ENCODE data around the gene CEND1. TPM values are rescaled to one million over a fixed set of nuclear protein-coding genes. Genes with fewer than 3 reads are reported as not detected.

CEND1 gene
- total RNA-seq, 1 experiment from 2014 or later, result not detected

DNA sequence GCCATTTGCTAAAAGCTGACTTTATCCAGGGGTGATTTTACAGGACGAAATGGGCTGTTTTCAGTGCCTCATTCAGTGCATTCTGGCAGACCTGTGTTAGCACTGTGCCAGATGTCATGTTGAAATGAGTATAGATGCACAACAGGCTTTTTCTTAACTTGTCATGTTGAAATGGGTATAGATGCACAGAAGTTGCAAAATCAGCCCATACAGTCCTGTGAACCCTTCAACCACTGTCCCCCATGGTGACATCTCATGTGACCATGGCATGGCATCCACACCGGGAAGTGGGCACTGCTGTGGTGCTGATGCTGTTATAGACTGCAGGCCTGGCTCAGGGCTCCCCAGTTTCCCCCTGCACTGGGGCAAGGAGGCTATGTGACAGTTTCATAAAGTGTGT, 40.2 kb downstream of the CEND1 start:
- Histone ChIP-seq H3K4me2 (peak overlapping the region; percentile 93), H4K20me1 (ENCODE audit: insufficient read depth) (peaks cover 50% of the 10 kb centered on the region), H3K27ac (peak overlapping the region; percentile 96; the same call in 1 of the 2 replicates), H3K36me3 (ENCODE audit: low read depth) (no peaks in the 10 kb centered on the region), H3K4me1 (replicated peaks; ENCODE audit: insufficient read depth) (peaks cover 11% of the 10 kb centered on the region), H3F3A (ENCODE audit: insufficient read depth, low read depth) (peaks cover 32% of the 10 kb centered on the region; the same call in 1 of the 2 replicates), H3K79me2 (ENCODE audit: low read depth) (peaks cover 75% of the 10 kb centered on the region), H3K4me3 (peak overlapping the region; percentile 87), H3K9me3 (ENCODE audit: insufficient read depth, low read depth) (no peaks in the 10 kb centered on the region), H2AFZ (no peak overlapping the region), H3K27me3 (ENCODE audit: insufficient read depth, low read depth) (no peaks in the 10 kb centered on the region), H3K9me2 (ENCODE audit: insufficient read depth) (no peaks in the 10 kb centered on the region)
- no TSS peak for BruUV-seq (replicated peaks)
- DNase-seq, result no peak
- intact Hi-C loops (cut with micrococcal nuclease; ENCODE audit: unreplicated experiment), result loop anchor here (5.0 kb wide), 1 partner anchor 48 kb away; the partner anchor contains the start of gene SLC25A22
- CTCF ChIA-PET, result no interaction called here
- POLR2A ChIA-PET (ENCODE audit: unreplicated experiment), result no interaction called here
- TF ChIP-seq, protein P1, sequence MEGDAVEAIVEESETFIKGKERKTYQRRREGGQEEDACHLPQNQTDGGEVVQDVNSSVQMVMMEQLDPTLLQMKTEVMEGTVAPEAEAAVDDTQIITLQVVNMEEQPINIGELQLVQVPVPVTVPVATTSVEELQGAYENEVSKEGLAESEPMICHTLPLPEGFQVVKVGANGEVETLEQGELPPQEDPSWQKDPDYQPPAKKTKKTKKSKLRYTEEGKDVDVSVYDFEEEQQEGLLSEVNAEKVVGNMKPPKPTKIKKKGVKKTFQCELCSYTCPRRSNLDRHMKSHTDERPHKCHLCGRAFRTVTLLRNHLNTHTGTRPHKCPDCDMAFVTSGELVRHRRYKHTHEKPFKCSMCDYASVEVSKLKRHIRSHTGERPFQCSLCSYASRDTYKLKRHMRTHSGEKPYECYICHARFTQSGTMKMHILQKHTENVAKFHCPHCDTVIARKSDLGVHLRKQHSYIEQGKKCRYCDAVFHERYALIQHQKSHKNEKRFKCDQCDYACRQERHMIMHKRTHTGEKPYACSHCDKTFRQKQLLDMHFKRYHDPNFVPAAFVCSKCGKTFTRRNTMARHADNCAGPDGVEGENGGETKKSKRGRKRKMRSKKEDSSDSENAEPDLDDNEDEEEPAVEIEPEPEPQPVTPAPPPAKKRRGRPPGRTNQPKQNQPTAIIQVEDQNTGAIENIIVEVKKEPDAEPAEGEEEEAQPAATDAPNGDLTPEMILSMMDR (conservative IDR thresholded peaks at IDR 0.05), result no peak
- TF ChIP-seq EZH2 (IDR thresholded peaks at IDR 0.05; ENCODE audit: low read depth), result no peak

DNA sequence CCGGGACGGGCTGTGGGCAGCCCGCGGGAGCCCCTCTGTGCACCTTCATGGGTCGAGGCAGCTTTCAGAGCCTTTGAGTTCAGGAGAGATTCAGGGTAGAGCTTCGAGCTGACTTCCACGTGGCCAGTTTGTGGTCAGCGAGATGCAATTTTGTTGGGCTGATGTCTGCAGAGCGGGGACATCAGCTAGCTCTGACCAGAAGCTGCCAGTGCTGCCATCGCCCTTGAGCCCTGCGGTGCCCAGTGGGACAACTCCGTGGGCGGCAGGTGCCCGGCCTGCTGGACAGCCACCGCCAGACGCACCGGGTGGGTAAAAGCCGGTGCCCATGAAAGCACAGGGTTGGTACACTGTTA, 41.9 kb downstream of the CEND1 start:
- BruUV-seq (replicated peaks), result TSS peak; percentile 65
- Histone ChIP-seq H3K9me3 (ENCODE audit: insufficient read depth, low read depth) (no peaks in the 10 kb centered on the region), H3K27ac (peak overlapping the region; percentile 96), H3K27me3 (ENCODE audit: insufficient read depth, low read depth) (no peaks in the 10 kb centered on the region), H3F3A (ENCODE audit: insufficient read depth, low read depth) (peaks cover 25% of the 10 kb centered on the region; the same call in 1 of the 2 replicates), H3K9me2 (ENCODE audit: insufficient read depth) (no peaks in the 10 kb centered on the region), H3K36me3 (ENCODE audit: low read depth) (no peaks in the 10 kb centered on the region), H3K4me2 (peak overlapping the region; percentile 93), H3K79me2 (ENCODE audit: low read depth) (peaks cover 57% of the 10 kb centered on the region), H3K4me1 (replicated peaks; ENCODE audit: insufficient read depth) (peaks cover 11% of the 10 kb centered on the region), H3K4me3 (peak overlapping the region; percentile 87), H2AFZ (no peak overlapping the region), H4K20me1 (ENCODE audit: insufficient read depth) (peaks cover 32% of the 10 kb centered on the region)
- ChIA-PET CTCF (interaction anchor here (0.5 to 1.2 kb wide), 2 partner anchors 21 to 52 kb away, joined by 3 to 7 read pairs; partner anchors contain the start of gene TMEM80), POLR2A (ENCODE audit: unreplicated experiment) (interaction anchor here (0.6 to 0.7 kb wide), 4 partner anchors 9 to 191 kb away, joined by 3 to 12 read pairs (median 4); no protein-coding TSS in a partner anchor)
- TF ChIP-seq EZH2 (IDR thresholded peaks at IDR 0.05; ENCODE audit: low read depth), result no peak
- TF ChIP-seq, protein P1 (conservative IDR thresholded peaks at IDR 0.05), result no peak
- no peak for DNase-seq
- intact Hi-C loops (cut with micrococcal nuclease; ENCODE audit: unreplicated experiment), result loop anchor here (5.0 kb wide), 1 partner anchor 49 kb away; the partner anchor contains the start of gene SLC25A22

DNA sequence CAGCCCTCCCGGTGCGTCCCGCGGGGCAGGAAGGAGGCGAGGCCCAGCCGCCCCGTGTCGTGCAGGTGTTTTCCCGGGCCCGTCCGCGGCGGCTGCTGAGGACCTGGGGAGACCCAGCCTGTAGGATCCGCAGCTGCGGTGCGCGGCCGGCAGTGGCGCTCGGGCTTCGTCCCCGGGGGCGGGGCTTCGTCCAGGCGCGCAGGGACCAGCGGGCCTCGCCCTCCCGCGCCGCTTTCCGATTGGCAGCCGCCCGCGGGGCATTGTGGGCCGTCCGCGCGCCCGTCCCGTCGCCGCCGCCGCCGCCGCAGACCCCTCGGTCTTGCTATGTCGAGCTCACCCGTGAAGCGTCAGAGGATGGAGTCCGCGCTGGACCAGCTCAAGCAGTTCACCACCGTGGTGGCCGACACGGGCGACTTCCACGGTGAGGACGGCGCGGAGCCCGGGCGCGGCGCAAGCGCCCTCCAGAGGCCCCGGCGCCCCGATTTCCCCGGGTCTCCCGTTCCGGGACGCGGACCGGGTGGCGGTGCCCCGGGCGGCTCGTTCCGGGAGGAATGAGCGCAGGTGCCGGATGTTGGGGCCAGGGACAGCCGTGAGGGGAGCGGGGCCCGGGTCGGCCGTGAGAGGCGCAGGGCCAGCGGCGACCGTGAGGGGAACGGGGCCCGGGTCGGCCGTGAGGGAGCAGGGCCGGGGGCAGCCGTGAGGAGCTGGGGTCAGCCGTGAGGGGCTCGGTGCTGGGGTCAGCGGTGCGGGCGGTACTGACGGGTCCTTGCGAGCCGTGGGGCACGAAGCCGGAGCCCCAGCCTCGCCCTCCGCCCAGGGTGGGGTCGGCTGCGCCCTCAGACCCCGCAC, 42.5 kb downstream of the CEND1 start, which contains the start of gene TALDO1:
TSS of gene TALDO1 (plus strand) at position 307 of the 849 bp plus-strand sequence. CDS start at position 325, 18 bp downstream.
- ChIA-PET POLR2A (ENCODE audit: unreplicated experiment) (interaction anchor here (0.6 to 0.7 kb wide), 5 partner anchors 8 to 378 kb away, joined by 3 to 6 read pairs (median 3); no protein-coding TSS in a partner anchor), CTCF (interaction anchor here (0.5 kb wide), 1 partner anchor 52 kb away, joined by 3 read pairs; the partner anchor contains the start of gene TMEM80)
- Histone ChIP-seq H3K4me2 (peak within 1 kb of the TSS; percentile 96), H3K4me1 (replicated peaks; ENCODE audit: insufficient read depth) (peaks cover 11% of the 10 kb centered on the region), H3F3A (ENCODE audit: insufficient read depth, low read depth) (peaks cover 20% of the 10 kb centered on the region; the same call in 1 of the 2 replicates), H3K9me2 (ENCODE audit: insufficient read depth) (no peaks in the 10 kb centered on the region), H3K27ac (peak within 1 kb of the TSS; percentile 96), H3K79me2 (ENCODE audit: low read depth) (peaks cover 51% of the 10 kb centered on the region), H3K36me3 (ENCODE audit: low read depth) (no peaks in the 10 kb centered on the region), H4K20me1 (ENCODE audit: insufficient read depth) (peaks cover 26% of the 10 kb centered on the region), H3K27me3 (ENCODE audit: insufficient read depth, low read depth) (no peaks in the 10 kb centered on the region), H2AFZ (peak within 1 kb of the TSS; percentile 74; the same call in 1 of the 2 replicates), H3K9me3 (ENCODE audit: insufficient read depth, low read depth) (no peaks in the 10 kb centered on the region), H3K4me3 (peak within 1 kb of the TSS; percentile 87)
- no peak for TF ChIP-seq EZH2 (IDR thresholded peaks at IDR 0.05; ENCODE audit: low read depth)
- TF ChIP-seq, protein P1 (conservative IDR thresholded peaks at IDR 0.05), result no peak
- peak; percentile 65 to 89 for DNase-seq
- BruUV-seq (replicated peaks), result no TSS peak
- intact Hi-C loops (cut with micrococcal nuclease; ENCODE audit: unreplicated experiment), result loop anchor here (1.0 to 5.0 kb wide), 3 partner anchors 19 to 50 kb away; partner anchors contain the start of genes EPS8L2 and SLC25A22

All from PC-9 (cell line).